Hematopoietic multipotent progenitor cell treated with erythropoietin and hydrocortisone succinate and interleukin-3 and kit ligand, for 8 days (in vitro differentiated cells): ENCODE data around the gene DCX.

Experiments
- DNase-seq: peaks from one replicate; pipeline ENCODE4 v3.0.0-alpha.2; 2015

Gene DCX

DNA sequence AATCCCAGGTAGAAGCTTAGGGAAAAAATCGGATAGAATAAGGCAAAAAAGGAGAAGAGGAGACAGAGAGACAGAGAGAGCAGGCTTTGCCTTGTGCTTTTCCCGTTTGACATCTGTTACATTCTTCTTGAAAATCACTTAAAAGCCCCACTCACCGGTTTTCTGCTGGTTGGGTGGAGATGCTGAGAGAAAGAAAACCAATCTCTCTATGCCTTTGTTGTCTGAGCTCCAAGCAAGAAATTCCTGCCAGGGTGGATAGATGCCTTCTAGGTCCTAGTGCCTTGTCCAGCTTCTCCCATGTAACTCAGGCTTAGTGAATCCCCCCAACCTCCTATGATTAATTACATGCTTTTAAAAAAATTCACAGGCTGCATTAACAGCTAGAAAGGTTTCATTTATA lies at the start of gene DCX:
Gene DCX (minus strand): TSS at position 210 of the 400 bp plus-strand sequence. CDS start 1,794 bp downstream, outside the sequence.
- no peak for DNase-seq

DNA sequence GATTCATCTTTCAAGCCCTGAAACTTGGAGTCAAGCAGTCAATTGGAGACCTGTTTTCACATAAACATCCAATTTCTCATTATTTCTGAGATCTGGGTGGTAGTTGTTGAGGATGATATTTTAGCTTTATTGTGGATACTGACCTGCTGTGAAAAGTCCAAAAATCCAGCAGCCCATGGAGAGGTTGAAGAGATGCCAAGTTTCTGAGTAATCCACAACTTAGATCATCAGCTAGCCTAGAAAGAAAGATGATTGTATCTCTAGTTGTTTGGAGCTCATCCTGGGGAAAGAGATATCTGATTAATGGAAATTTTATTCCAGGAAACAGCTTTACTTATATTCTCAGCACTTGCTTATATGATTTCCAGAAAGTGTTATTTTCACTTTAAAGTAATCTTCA lies 48.6 kb upstream of the DCX start:
- DNase-seq: no peak

DNA sequence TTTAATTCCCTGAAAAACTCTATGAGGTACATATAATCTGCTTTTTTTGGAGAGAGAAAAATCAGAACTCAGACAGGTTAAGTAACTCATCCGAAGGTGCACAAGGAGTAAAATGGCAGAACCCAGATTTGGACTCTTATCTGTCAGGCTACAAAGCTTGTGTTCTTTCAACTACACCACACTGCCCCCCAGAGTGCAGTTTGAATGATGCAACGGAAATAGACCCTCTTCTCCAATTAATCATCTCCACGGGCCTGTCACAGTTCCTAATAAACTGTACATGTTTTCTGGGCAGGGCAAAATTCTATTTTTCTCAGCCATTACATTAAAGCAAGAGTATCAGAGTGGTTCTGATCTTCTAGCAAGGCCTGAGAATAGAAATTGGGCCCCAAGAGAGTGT lies 35.3 kb upstream of the DCX start:
- DNase-seq: peak; percentile 46

DNA sequence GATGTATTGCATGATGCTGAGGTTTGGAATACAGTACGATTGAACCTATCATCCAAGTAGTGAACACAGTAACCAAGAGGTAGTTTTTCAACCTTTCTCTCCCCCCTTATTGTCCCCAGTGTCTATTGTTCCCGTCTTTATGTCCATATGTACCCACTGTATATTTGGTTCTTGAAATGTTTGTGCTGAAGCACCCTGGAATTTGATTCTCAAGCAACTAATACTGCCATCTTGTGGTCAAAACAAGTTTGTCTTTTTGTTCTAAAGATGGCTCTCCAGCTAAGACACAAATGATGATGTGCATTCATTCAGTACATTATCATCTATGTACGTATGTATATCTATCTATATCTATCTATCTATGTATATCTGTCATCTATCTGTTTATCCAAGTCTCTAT lies 33.5 kb upstream of the DCX start:
- peak; percentile 36 for DNase-seq

DNA sequence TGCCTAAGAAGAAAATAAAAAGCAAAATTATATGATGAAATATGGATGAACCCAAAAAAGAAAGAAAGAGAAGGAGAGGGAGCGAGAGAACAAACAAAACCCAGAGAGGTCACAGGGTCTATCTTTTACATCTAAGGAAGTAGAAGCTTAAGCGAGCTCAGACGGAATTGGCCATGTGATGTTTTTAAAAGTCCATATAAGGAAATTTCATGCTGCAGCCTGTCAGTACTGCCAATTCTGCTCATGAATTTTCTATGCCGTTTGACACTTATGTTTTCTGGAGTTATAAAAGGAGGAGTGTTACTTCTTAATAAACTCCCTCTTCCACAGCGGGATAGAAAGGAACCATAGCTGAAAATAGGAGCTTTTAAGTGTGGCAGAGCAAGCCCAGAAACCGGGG lies 32.9 kb upstream of the DCX start:
- DNase-seq: no peak

DNA sequence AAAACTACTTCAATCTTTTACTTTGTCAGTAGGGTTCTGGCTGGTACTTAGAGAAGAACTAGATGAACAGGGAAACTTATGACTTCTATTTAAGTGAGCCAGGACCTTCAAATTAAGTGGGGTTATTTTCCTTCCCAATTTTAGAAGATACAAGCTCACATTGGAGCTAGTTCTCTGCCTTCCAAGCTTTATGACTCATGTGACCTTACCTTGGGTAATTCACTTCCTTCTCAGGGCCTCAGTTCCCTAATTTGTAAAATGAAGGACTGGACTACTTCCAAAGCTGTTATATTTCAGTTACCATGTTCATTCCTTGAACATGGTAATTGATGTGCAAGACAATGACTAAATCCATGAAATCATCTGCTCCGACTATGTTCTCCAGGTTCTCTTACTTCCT lies 32.0 kb upstream of the DCX start:
- DNase-seq: no peak

DNA sequence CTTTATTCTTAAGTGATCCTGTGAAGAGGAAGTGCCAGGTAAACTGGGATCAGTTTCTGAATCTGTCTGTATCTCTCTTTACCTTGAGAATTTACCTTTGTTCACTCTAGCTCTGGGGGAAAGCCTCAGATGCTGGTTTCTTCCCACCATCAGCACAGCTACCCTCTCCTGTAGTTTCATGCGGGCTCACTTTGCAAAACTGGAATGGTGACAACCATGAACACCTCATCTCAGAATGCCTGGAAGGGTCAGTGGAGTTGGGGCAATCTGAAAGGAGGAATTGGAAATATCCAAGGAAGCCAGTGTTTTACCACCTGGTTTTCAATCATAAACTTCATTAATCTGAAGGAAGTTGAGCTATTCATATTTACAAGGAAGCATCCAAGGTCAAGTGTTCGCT lies 30.8 kb upstream of the DCX start:
- DNase-seq: no peak

DNA sequence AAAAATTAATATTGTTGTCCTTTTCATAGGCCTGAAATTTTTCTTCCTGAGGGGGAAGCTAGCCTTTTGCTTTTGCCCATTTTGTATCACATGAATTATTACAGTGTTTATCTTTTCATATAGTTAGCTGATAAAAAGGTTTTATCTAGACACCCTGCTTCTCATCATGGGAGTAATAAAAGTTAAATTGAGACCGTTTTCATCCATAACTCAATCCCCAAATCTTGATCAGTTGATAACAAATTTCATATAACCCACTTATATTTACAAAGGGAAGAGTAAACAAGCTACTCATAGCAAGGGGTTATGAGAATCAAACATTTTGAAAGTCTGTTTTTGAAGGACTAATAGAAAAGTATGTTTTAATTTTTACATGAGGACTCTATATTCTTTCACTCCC lies 23.5 kb upstream of the DCX start:
- DNase-seq: no peak

DNA sequence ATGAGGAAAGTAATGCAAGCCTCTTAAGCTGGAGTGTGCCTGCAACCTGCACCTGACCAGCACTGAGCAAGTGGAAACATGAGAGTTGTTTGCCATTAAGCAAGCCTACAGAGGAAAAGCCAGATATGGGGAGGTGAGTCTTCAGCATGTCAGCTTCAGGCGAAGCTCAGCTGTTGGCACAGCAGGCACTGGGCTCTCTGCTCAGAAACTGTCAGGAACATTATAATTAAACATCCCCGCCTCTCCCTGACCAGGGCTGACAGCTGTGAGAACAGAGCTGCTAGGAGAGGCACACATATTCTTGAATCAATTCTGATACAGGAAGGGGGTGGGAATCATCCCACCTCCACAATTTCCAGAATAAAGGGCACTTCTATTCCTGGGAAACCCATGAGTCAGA lies 19.0 kb upstream of the DCX start:
- no peak for DNase-seq

DNA sequence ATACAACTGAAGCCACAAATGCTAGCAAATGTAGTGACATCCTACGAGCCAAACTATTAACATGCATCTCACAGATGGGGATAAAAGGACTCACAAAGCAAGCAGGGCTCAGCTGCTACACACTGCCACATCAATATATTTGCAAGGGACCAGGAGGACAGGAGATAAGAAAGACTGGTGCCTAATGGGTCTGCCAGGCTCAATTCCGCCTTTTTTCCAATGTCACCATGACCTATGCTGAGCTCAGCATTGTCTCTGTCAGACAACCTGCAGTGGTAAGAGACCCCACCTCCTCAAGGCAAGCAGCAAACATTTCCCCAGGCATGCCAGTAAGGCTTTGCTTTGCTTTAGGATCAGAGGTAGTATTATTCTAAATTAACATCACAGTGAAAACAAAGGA lies 435 bp downstream of the DCX start:
- no peak for DNase-seq

DNA sequence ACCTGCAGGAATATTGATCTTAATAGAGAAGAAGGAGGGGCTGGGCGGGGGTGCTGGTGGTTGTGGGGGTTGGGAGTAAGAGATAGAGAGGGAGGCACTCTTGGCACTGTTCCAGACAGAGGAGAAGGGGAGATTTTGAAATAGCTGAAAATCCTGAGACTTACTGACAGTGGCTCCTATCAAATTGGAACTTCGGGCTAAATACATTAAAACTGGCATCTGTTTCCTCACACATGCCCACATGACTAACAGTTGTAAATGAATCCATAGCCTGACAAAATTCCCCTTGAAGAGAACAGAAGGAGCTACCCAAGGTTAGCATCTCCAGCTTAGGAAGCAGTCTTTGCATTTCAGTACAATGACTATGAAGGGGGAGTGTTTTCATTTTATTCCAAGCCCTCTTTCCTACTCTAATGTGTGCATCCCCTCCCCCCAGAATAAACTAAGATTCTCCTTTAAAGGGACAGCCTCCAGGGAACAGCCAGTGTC lies 1.4 kb downstream of the DCX start:
- DNase-seq: no peak

DNA sequence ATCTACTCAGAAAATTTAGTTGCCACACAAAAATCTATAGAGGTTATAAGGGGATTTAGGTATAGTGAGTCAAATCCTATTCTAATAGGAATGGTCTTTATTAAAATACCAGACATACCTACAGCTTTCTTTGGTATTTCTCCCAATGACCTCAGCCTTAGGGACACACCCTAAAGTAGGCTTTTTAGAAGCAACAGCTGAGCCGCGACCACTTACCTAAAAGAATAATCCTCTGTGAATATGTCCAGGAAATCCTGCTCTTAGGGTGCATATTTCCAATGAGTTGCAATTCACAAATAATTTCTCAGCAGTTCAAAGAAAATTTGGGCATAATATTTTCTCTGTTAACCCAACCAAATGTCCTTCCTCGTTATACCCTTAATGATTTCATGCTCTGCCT lies 2.7 kb downstream of the DCX start:
- DNase-seq: no peak

DNA sequence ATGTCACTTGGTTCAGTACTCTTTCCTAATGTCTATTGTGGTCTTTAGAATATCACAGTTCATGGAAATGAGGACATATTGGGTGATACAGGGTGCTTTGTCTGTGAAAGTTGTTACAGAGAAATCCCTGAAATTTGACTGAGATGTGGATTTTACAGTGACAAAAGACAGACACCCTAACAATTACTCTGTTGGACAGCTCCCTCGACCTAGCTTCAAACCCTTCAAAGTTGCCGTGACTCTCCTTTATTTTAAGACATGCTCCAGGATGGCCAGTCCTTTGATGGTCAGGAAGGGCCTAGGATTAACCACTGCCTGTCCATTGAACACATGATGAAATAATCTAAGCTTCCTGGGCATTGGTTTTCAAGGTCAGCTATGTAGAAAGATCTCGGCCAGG lies 4.0 kb downstream of the DCX start:
- DNase-seq: no peak

DNA sequence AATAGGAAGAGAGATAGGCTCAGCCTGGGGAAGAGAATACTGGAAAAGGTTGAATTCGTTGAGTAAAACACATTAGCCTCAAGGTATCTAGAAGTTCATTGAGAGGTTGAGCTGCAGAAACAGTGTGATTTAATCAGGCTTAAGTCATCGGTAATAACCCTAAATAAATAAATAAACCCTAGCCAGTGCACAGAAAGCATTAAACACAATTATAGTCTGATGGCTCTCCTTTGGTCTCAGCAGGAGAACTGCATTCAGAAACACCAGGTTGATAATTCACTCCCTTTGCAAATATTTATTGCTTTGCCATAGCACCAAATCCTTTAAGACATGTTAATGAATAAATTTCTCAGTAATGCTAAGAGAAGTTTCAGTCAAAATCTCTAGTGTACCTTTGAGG lies 9.6 kb downstream of the DCX start:
- no peak for DNase-seq

DNA sequence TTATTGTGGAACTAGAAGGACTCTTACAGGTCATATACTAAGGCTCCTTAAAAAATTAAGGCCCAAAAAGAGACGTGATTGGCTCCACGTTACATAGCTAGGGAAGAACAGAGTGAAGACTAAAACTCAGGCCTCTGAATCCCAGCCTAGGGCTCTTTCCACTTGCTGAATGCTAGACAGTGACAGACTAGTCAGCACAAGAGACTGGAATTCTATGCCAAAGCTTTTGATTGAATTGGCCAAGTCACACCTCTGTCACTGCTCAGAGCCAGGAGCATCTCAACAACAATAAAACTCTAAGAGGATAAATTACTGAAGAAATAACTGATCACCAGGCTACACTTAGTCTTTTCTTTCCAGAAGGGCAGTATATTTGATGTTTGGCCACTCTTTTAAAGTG lies 16.8 kb downstream of the DCX start:
- no peak for DNase-seq

DNA sequence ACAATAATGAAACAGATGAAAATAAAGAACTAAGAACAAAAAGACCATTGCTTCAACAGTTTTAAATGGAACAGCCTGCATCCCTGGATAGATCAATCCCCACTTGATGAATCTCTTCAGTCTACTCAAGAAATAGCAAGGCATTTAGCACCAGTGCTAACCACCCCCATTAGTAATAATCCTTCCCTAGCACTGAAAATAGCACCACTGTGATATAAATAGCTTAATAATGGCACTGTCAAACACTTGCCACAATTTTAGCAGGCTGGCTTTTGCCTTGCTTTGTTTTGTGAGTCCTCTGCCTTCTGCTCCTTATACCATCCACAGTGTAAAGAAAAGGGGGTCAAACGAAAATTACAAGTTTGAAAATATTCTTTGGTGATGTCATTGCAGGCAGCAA lies 17.4 kb downstream of the DCX start:
- no peak for DNase-seq

DNA sequence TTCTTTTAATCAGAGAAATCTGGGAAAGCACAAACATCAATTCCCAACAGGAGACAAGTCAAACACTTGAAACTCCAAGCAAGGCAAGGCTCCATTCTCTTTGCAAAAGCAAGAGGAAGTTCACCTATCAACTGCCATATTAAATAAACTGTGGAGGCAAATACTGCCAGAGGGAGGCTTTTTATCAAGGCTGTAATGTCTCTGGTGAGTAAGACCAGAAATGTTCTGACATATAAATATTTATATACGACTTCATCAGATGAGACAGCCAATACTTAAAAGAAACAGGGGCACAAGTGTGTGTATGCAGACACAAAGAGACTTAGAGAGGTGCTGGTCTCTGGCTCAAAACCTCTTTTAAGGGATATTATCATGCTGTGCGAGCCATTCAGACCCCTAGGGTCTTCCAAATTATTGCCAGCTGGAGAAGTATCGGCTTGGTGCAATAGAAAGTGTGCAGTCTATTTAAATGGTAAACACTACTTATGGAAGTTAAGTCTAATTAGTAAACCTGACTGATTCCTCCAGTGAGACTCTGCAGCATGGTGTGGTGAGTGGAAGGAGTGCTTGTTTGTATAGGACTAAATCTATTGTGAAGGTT lies 24.4 kb downstream of the DCX start:
- no peak for DNase-seq

DNA sequence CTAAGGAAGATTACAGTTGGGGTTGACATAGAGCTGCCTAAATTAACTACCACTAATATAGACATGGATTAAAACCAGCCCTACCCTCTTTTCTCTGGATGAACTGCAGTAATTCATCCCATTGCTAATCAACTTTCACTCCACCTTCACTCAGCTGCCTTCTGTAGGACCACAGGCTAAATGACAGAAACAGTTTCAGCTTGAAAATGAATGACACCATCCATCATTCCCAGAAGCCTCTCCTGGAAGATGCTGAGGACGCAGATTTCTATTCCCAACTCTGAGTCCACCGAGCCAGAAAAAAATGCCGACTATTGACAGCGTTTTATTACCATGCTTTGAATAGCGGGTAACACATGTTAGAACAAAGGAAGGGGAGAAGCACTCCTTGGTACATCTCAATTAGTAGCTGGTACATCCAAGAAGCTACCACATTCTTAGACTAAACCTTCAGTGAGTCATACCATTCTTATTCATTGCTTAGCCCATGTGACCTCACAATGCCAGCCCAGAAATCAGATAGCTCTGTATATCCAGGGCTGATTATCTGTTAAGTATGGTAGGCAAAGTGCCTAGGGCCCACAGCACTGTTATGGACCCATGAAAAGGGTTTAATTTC lies 25.3 kb downstream of the DCX start:
- DNase-seq: no peak

DNA sequence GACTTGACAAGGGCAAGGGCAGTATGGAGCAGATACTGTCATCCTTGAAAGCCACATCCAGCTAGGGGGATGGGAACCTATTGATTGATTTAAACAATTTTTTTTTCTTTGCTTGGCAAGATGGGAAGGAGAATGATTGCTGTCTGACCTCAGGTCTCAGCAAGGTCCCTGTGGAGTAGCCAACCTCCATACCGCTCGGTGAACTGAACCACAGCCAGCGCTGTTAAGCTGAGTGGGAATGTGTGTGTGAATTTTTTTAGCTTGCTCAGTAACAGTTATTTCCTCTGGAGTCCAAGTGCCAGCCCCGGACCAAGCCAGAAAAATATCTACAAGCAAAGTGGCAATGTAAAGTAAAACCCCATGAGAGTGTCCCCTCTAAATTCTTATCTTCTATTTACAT lies 25.9 kb downstream of the DCX start:
- no peak for DNase-seq

DNA sequence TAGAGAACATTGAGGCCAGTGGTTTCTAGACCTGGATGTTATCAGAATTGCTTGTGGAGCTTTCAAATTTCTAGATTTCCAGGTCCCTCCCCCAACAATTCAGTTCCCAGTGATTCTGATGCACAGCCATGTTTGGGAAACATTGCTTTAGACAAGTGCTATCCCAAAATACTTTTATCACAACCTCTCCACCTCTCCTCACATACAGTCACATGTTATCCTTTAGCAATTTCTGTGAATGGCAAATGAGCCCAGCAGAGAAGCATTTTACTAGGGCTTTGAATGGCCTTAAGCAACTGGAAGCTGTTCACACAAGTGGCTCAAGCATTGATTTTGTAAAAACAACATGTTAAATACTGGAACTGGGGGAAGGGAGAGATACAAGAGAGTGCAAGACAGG lies 29.7 kb downstream of the DCX start:
- DNase-seq: no peak

DNA sequence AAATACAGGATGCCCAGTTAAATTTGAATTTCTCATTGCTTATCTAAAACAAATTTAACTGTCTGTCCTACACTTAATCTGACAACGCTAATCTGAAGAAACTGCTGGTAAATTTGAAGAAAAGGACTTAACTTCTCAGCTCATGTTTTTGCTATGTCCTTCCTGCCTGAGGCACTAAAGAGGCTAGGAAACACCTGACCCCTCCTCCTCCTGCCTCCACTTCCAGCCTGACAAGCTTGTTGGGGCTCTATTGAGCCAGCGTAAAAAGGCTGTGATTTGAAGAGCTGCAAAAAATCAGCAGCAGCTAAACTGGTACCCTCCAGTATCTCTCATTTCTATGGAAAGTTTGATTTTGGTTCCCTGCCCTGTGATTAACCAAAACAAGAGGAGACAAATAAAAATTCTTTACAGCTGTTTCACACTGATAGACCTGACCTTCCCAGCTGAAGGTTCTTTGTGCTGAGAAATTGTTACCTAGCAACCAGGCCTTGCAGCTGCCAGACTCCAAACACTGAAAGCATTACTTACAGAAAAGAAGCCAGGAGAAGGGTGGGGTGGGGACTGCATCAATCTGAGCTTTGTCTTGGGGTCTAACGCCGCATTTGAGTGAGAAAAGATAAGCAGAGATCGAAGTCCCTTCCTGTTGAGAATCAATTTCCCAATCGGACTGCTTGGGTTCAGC lies 35.0 kb downstream of the DCX start:
- DNase-seq: no peak

DNA sequence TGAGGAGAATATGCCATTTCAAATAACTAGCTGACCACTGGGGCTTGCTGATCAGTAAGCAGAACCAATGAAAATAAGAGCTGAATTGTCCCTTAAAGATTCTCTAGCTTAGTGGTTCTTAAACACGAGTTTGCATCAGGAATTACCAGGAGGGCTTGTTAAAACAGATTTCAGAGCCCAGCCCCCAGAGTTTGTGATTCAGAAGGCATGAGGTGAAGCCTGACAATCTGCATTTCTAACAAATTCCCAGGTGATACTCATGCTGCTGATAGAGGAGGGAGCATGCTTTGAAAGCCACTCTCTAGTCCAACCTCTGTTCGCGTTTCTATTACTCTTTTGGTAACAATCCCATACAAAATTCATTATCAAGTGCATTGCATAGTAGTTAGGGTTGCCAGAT lies 35.5 kb downstream of the DCX start:
- no peak for DNase-seq

DNA sequence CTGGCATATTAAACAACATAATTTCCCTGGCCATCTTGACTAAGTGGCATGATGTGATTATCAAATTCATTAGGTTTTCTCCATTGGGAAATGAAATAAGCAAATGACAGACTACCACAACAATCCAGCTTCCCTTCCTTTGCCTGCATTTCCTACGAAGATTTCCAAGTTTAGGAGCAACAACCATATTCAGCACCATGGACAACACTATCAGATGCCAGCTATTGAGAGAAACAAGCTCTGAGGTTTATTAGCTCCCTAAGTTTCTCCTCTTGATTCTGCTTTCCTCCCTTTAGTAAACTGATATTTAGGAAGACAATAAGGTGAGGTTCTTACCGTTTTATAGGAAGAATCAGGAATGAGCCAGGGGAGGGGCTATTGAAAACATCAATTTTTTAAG lies 36.2 kb downstream of the DCX start:
- DNase-seq: no peak

DNA sequence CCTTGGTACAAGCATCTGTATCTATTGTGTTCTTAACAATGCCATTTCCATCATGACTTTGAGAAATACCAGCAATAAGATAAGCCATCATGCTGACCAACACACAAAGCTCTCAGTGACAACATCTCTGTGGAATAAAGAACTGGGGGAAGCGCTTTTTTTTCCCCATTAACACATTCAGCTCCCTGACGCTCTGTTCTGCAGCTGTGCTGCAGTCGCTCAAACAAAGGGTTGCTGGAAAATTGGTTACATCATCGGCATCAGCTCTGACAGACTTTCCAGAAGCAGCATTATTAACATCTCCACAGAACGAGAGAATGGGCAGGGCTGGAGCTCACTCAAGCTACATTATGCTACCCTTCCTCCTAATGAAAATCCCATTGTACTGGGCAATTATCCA lies 39.9 kb downstream of the DCX start:
- no peak for DNase-seq
